AG04449 (cell line): ENCODE data around the gene HNF1A.

Experiments
- CTCF ChIA-PET: fragments of 350-600 bp; formaldehyde crosslinking; extraction: SDS; loops from one replicate; lab custom pipeline; 2021; ENCODE audit warnings: antibody characterized with exemption; lab: Yijun Ruan, JAX
- POLR2A ChIA-PET: fragments of 400-600, 350-600 bp; formaldehyde crosslinking; extraction: SDS; loops from one replicate; lab custom pipeline; 2020; ENCODE audit warnings: antibody characterized with exemption, inconsistent platforms; lab: Yijun Ruan, JAX
- DNase-seq: peaks from one replicate; pipeline ENCODE4 v3.0.0-alpha.2; 2010; ENCODE audit warnings: low read depth, low spot score
- H3K4me3 ChIP-seq: 2 replicates; pipeline ENCODE4 v1.5.1; 2011; ENCODE audit warnings: low read depth, mild to moderate bottlenecking, control low read depth, low read length
- CTCF ChIP-seq: IDR thresholded peaks from one replicate; pipeline ENCODE4 v1.5.1; 2011; ENCODE audit warnings: mild to moderate bottlenecking, moderate library complexity, low read length, control low read depth, inconsistent platforms; ENCODE audit not compliant: insufficient read depth; ENCODE audit errors: missing control alignments

The HNF1A gene

GRCh38 chr12:121008347-121009098 is 30.2 kb downstream of the HNF1A start:
- CTCF ChIA-PET, result interaction anchor here (1.1 to 4.3 kb wide), 4 partner anchors 52 to 426 kb away, joined by 3 to 36 read pairs (median 12); partner anchors contain the start of gene POP5

GRCh38 chr12:121009741-121010140 is 31.4 kb downstream of the HNF1A start:
- ChIA-PET POLR2A (no interaction called here), CTCF (interaction anchor here (0.6 to 4.3 kb wide), 12 partner anchors 11 to 427 kb away, joined by 3 to 36 read pairs (median 3); partner anchors contain the start of gene POP5)
- DNase-seq, result no peak
- peak; percentile 57 for TF ChIP-seq CTCF
- H3K4me3 ChIP-seq, result no peak overlapping the region

More at GRCh38 chr12:121008347-121009098, 30.2 kb downstream of the HNF1A start:
- DNase-seq, result no peak
- no peak for TF ChIP-seq CTCF
- H3K4me3 ChIP-seq, result no peak overlapping the region
- POLR2A ChIA-PET, result no interaction called here

GRCh38 chr12:121010860-121011259 is 32.5 kb downstream of the HNF1A start:
- no peak for DNase-seq
- TF ChIP-seq CTCF, result no peak
- POLR2A ChIA-PET, result no interaction called here
- no peak overlapping the region for H3K4me3 ChIP-seq
- CTCF ChIA-PET, result interaction anchor here (0.6 to 4.3 kb wide), 4 partner anchors 39 to 428 kb away, joined by 3 to 36 read pairs (median 12); partner anchors contain the start of gene POP5

- TF ChIP-seq CTCF, result no peak
- CTCF ChIA-PET, result interaction anchor here (1.5 to 4.3 kb wide), 2 partner anchors 49 to 364 kb away, joined by 4 to 19 read pairs; no protein-coding TSS in a partner anchor
- POLR2A ChIA-PET, result no interaction called here
- H3K4me3 ChIP-seq, result no peak overlapping the region
- DNase-seq, result no peak
Measured at GRCh38 chr12:121011820-121012219, 33.5 kb downstream of the HNF1A start.

GRCh38 chr12:121013715-121014114 is 35.4 kb downstream of the HNF1A start:
- CTCF ChIA-PET, result interaction anchor here (1.2 to 1.5 kb wide), 3 partner anchors 8 to 365 kb away, joined by 3 to 5 read pairs (median 3); no protein-coding TSS in a partner anchor
- H3K4me3 ChIP-seq, result no peak overlapping the region
- POLR2A ChIA-PET, result no interaction called here
- no peak for DNase-seq
- TF ChIP-seq CTCF, result no peak
